Caco-2 (cell line): ENCODE data around the gene SAAL1. TPM values are rescaled to one million over a fixed set of nuclear protein-coding genes. Genes with fewer than 3 reads are reported as not detected.
"Not testable (repeated sequence)": the region's sequence is repeated elsewhere in the genome, so short reads cannot be mapped to it uniquely, and the experiment has no call there.

Experiments
- BruUV-seq: library from RNA; stranded (reverse); fragments of 400-500 nt; replicated peaks from 2 replicates; lab custom pipeline; 2021; lab: Mats Ljungman, UMichigan
- CTCF ChIA-PET: fragments of 300-600 bp; sonication (Branson Sonifier 250); formaldehyde crosslinking; loops from one replicate; lab custom pipeline; 2022; ENCODE audit warnings: antibody characterized with exemption; lab: Charles Lee
- POLR2A ChIA-PET: fragments of 300-600 bp; sonication (Branson Sonifier 250); formaldehyde crosslinking; loops from one replicate; lab custom pipeline; 2022; ENCODE audit warnings: antibody characterized with exemption; lab: Charles Lee
- DNase-seq, 2 experiments: peaks; one replicate each; pipeline versions ENCODE4 v3.0.0 to v3.0.0-alpha.2; 2020 to 2022
- H3K27me3 ChIP-seq: replicated peaks from 2 replicates; pipeline ENCODE4 v1.6.0; 2011; ENCODE audit warnings: low read length; ENCODE audit not compliant: control insufficient read depth, insufficient read depth
- H3K36me3 ChIP-seq: 2 replicates; pipeline ENCODE4 v1.5.1; 2011; ENCODE audit warnings: low read length; ENCODE audit not compliant: control insufficient read depth, insufficient read depth
- H3K4me1 ChIP-seq: fragments of 250-450 bp; sonication (Bioruptor Pico); 2 replicates; pipeline ENCODE4 v1.5.1; 2020; ENCODE audit warnings: mild to moderate bottlenecking
- H3K4me3 ChIP-seq: 2 replicates; pipeline ENCODE4 v1.5.1; 2011; ENCODE audit warnings: low read depth, mild to moderate bottlenecking, control low read depth, low read length
- H3K9me3 ChIP-seq: fragments of 250-450 bp; sonication (Bioruptor Pico); 2 replicates; pipeline ENCODE4 v1.5.1; 2020; ENCODE audit warnings: mild to moderate bottlenecking, moderate library complexity
- H3K27ac Mint-ChIP-seq: one replicate; pipeline ENCODE4 v1.8.0; 2022; ENCODE audit warnings: mixed read lengths; ENCODE audit not compliant: unreplicated experiment
- H3K27me3 Mint-ChIP-seq: one replicate; pipeline ENCODE4 v1.8.0; 2022; ENCODE audit warnings: mixed read lengths; ENCODE audit not compliant: insufficient read depth, unreplicated experiment
- H3K36me3 Mint-ChIP-seq: one replicate; pipeline ENCODE4 v1.8.0; 2022; ENCODE audit warnings: mild to moderate bottlenecking, mixed read lengths; ENCODE audit not compliant: insufficient read depth, unreplicated experiment
- H3K4me1 Mint-ChIP-seq: one replicate; pipeline ENCODE4 v1.8.0; 2022; ENCODE audit warnings: low read depth, mixed read lengths; ENCODE audit not compliant: unreplicated experiment
- H3K4me3 Mint-ChIP-seq: one replicate; pipeline ENCODE4 v1.8.0; 2022; ENCODE audit warnings: mild to moderate bottlenecking, moderate library complexity, mixed read lengths; ENCODE audit not compliant: unreplicated experiment
- H3K9me3 Mint-ChIP-seq: one replicate; pipeline ENCODE4 v1.8.0; 2022; ENCODE audit warnings: mixed read lengths; ENCODE audit not compliant: unreplicated experiment
- intact Hi-C: fragments of 100-400 bp; cut with micrococcal nuclease; formaldehyde crosslinking; loops from one replicate; pipeline ENCODE4 v1.10.0; 2022; ENCODE audit not compliant: unreplicated experiment
- total RNA-seq: library from RNA; stranded (reverse); gene quantifications from 2 replicates; pipeline ENCODE4 v1.2.3, GENCODE V29; 2022
- TF ChIP-seq, protein P1 (sequence below), 2 experiments: fragments of 200-600 bp in 1 of 2; IDR thresholded peaks; 1 replicate in 1 of 2; 2 replicates in 1 of 2; pipeline versions ENCODE4 v1.5.1 to v1.8.0; 2011 to 2022; ENCODE audit warnings: antibody characterized with exemption in 1 of 2, control low read depth in 1 of 2, inconsistent platforms in 1 of 2, low read depth in 1 of 2, low read length in 1 of 2, mild to moderate bottlenecking in 1 of 2, moderate library complexity in 1 of 2; ENCODE audit not compliant: insufficient read depth in 1 of 2, severe bottlenecking in 1 of 2, unreplicated experiment in 1 of 2

SAAL1 gene
- total RNA-seq, 1 experiment from 2014 or later: 43.1 TPM

DNA sequence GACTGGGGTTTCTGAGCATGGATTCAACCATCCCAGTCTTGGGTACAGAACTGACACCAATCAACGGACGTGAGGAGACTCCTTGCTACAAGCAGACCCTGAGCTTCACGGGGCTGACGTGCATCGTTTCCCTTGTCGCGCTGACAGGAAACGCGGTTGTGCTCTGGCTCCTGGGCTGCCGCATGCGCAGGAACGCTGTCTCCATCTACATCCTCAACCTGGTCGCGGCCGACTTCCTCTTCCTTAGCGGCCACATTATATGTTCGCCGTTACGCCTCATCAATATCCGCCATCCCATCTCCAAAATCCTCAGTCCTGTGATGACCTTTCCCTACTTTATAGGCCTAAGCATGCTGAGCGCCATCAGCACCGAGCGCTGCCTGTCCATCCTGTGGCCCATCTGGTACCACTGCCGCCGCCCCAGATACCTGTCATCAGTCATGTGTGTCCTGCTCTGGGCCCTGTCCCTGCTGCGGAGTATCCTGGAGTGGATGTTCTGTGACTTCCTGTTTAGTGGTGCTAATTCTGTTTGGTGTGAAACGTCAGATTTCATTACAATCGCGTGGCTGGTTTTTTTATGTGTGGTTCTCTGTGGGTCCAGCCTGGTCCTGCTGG, 31.4 kb upstream of the SAAL1 start:
- H3K9me3 Mint-ChIP-seq: no peaks in the 10 kb centered on the region
- Histone ChIP-seq H3K27me3 (0 out of 2 replicates have a peak, but pooled peaks cover 1% of the 10 kb centered on the region), H3K36me3 (no peaks in the 10 kb centered on the region), H3K9me3 (no peaks in the 10 kb centered on the region), H3K4me3 (no peak overlapping the region), H3K4me1 (no peaks in the 10 kb centered on the region)
- no peak overlapping the region for H3K27ac Mint-ChIP-seq
- DNase-seq: no peak
- CTCF ChIA-PET: no interaction called here
- peaks cover 2% of the 10 kb centered on the region for H3K27me3 Mint-ChIP-seq
- POLR2A ChIA-PET: no interaction called here
- H3K36me3 Mint-ChIP-seq: no peaks in the 10 kb centered on the region
- BruUV-seq: no TSS peak
- TF ChIP-seq, protein P1, sequence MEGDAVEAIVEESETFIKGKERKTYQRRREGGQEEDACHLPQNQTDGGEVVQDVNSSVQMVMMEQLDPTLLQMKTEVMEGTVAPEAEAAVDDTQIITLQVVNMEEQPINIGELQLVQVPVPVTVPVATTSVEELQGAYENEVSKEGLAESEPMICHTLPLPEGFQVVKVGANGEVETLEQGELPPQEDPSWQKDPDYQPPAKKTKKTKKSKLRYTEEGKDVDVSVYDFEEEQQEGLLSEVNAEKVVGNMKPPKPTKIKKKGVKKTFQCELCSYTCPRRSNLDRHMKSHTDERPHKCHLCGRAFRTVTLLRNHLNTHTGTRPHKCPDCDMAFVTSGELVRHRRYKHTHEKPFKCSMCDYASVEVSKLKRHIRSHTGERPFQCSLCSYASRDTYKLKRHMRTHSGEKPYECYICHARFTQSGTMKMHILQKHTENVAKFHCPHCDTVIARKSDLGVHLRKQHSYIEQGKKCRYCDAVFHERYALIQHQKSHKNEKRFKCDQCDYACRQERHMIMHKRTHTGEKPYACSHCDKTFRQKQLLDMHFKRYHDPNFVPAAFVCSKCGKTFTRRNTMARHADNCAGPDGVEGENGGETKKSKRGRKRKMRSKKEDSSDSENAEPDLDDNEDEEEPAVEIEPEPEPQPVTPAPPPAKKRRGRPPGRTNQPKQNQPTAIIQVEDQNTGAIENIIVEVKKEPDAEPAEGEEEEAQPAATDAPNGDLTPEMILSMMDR (IDR thresholded peaks at IDR 0.05; ENCODE audit: insufficient read depth in 1 of 2, low read depth in 1 of 2, low read length in 1 of 2, severe bottlenecking in 1 of 2, unreplicated experiment in 1 of 2): no peak
- no peaks in the 10 kb centered on the region for H3K4me1 Mint-ChIP-seq
- intact Hi-C loops: no loop called here
- no peak overlapping the region for H3K4me3 Mint-ChIP-seq

DNA sequence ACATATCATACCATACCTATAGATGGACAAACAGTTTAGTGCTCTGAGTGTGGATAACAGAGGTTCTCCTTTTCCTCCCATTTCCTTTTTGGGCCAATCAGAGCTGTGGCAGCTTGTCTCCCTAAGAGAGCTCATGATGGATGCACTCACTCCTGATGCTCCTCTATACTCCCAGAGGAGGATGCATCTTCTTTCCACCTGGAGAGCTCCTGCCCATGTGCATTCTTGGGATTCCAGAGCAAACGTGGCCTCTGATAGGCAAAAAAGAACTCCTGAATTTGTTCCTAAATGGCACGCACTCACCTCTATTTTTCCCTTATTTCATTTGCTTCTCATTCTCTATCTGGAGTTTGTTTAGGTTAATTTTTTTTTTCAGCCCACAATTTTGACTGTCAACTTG, 29.4 kb upstream of the SAAL1 start:
- Mint-ChIP-seq H3K27me3 (peaks cover 2% of the 10 kb centered on the region), H3K9me3 (no peaks in the 10 kb centered on the region), H3K4me3 (no peak overlapping the region), H3K27ac (no peak overlapping the region), H3K36me3 (no peaks in the 10 kb centered on the region), H3K4me1 (no peaks in the 10 kb centered on the region)
- BruUV-seq: no TSS peak
- TF ChIP-seq, protein P1 (IDR thresholded peaks at IDR 0.05; ENCODE audit: insufficient read depth in 1 of 2, low read depth in 1 of 2, low read length in 1 of 2, severe bottlenecking in 1 of 2, unreplicated experiment in 1 of 2): no peak
- H3K36me3 ChIP-seq: no peaks in the 10 kb centered on the region
- no peak for DNase-seq
- no peak overlapping the region for H3K4me3 ChIP-seq
- no peaks in the 10 kb centered on the region for H3K4me1 ChIP-seq
- intact Hi-C loops: no loop called here
- H3K9me3 ChIP-seq: no peaks in the 10 kb centered on the region
- ChIA-PET POLR2A (no interaction called here), CTCF (interaction anchor here (0.7 kb wide), 1 partner anchor 21 kb away, joined by 3 read pairs; no protein-coding TSS in a partner anchor)
- 0 out of 2 replicates have a peak, but pooled peaks cover 1% of the 10 kb centered on the region for H3K27me3 ChIP-seq

DNA sequence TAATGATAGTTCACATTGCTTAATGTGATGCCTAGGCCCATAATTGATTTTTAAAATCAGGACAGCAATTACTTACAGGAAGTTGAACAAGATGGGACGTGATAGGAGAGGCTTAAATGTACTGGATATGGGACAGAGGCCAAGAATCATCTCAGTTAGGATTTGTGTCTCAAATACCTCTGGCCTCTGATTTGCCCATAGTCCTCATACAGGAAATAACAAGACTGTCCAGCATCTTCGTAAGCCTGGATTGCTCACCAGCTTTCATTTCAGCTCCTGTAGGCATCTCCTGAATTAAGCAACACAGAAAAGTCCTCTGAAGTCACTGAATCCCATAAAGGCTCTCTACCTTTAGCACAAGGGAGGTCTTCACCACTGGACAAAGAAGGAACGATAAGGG, 26.5 kb upstream of the SAAL1 start, which contains the start of gene MRGPRX3:
MRGPRX3 (plus strand) TSS at position 231 of the 400 bp plus-strand sequence. CDS start 4,632 bp downstream, outside the sequence.
- H3K4me3 ChIP-seq: no peak within 1 kb of the TSS
- H3K27me3 ChIP-seq: 0 out of 2 replicates have a peak, but pooled peaks cover 1% of the 10 kb centered on the region
- BruUV-seq: no TSS peak
- H3K27ac Mint-ChIP-seq: no peak within 1 kb of the TSS
- H3K27me3 Mint-ChIP-seq: peaks cover 9% of the 10 kb centered on the region
- H3K4me3 Mint-ChIP-seq: no peak within 1 kb of the TSS
- TF ChIP-seq, protein P1 (IDR thresholded peaks at IDR 0.05; ENCODE audit: insufficient read depth in 1 of 2, low read depth in 1 of 2, low read length in 1 of 2, severe bottlenecking in 1 of 2, unreplicated experiment in 1 of 2): no peak
- ChIA-PET POLR2A (no interaction called here), CTCF (no interaction called here)
- no peak for DNase-seq
- H3K9me3 ChIP-seq: no peaks in the 10 kb centered on the region
- no peaks in the 10 kb centered on the region for H3K36me3 ChIP-seq
- H3K4me1 ChIP-seq: no peaks in the 10 kb centered on the region
- H3K36me3 Mint-ChIP-seq: no peaks in the 10 kb centered on the region
- intact Hi-C loops: no loop called here
- H3K4me1 Mint-ChIP-seq: no peaks in the 10 kb centered on the region
- peaks cover 11% of the 10 kb centered on the region for H3K9me3 Mint-ChIP-seq

DNA sequence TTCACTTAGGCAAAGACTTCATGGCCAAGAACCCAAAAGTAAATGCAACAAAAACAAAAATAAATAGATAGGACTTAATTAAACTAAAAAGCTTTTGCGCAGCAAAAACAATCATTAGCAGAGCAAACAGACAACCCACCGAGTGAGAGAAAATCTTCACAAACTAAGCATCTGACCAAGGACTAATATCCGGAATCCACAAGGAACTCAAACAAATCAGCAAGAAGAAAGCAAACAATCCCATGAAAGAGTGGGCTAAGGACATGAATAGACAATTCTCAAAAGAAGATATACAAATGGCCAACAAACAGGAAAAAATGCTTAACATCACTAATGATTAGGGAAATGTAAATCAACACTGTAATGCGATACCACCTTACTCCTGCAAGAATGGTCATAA, 25.2 kb upstream of the SAAL1 start:
- H3K36me3 Mint-ChIP-seq, BruUV-seq, H3K27ac Mint-ChIP-seq, H3K4me1 ChIP-seq, H3K9me3 ChIP-seq, H3K4me1 Mint-ChIP-seq, H3K27me3 ChIP-seq, H3K4me3 ChIP-seq, H3K27me3 Mint-ChIP-seq, H3K36me3 ChIP-seq, POLR2A ChIA-PET, intact Hi-C loops, DNase-seq, H3K4me3 Mint-ChIP-seq, CTCF ChIA-PET: not testable (repeated sequence)
- H3K9me3 Mint-ChIP-seq: peaks cover 11% of the 10 kb centered on the region

DNA sequence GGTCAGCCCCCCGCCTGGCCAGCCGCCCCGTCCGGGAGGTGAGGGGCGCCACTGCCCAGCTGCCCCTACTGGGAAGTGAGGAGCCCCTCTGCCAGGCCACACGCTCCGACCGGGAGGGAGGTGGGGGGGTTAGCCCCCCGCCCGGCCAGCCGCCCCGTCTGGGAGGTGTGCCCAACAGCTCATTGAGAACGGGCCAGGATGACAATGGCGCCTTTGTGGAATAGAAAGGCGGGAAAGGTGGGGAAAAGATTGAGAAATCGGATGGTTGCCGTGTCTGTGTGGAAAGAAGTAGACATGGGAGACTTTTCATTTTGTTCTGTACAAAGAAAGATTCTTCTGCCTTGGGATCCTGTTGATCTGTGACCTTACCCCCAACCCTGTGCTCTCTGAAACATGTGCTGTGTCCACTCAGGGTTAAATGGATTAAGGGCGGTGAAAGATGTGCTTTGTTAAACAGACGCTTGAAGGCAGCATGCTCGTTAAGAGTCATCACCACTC, 15.5 kb upstream of the SAAL1 start:
- H3K27ac Mint-ChIP-seq, H3K27me3 Mint-ChIP-seq, H3K4me3 Mint-ChIP-seq, DNase-seq, BruUV-seq, H3K4me1 Mint-ChIP-seq, intact Hi-C loops, H3K36me3 ChIP-seq, H3K4me1 ChIP-seq, H3K9me3 Mint-ChIP-seq, POLR2A ChIA-PET, CTCF ChIA-PET, H3K4me3 ChIP-seq, H3K9me3 ChIP-seq, H3K27me3 ChIP-seq, H3K36me3 Mint-ChIP-seq: not testable (repeated sequence)
